ENCODE results near the gene GPR17.

DNA sequence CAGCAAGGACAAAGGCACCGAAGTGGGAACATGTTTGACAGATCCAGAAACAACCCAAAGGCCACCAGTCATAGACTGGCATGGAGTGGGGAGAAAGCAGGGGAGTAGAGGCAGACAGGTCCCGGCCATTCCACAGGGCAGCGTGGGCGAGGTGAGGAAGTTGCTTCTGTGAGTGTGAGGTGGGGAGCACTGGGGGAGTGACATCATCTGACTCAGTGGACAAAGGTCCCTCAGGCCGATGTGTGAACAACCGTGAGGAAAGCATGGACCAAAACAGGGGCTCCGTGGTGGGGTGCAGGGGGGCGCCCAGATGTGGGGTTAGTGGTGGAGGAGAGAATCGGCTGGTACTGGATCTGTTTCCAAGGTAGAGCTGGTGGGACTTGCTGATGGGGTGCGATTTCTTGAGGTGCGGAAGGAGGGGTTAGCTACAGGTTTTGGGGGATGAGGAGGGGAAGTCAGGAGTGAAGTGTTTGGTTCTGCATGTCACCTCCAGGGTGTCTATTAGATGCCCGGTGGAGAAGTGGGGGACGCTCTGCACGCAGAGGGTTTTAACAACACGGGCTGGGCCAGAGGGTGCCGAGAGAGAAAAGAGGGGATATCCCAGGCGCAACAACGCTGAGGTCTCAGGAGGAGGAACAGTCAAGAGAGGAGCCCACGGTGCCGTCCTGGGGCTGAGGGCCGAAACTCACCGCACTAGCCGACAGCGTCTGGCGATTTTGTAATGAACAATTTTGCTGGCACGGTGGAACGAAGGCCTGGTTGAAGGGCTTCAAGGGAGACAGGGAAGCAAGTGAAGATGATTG, 52.8 kb downstream of the GPR17 start:
- TF ChIP-seq POLR2A (IDR thresholded peaks at IDR 0.05; ENCODE audit: low read length) (no peak), GATA1 (IDR thresholded peaks at IDR 0.05; ENCODE audit: low read depth, low read length) (no peak)

Measured in erythroblast (primary cell).